Right renal pelvis (tissue), 4 donors: Measurements from ENCODE around the gene GPR61. TPM values are rescaled to one million over a fixed set of nuclear protein-coding genes. Genes with fewer than 3 reads are reported as not detected.
A peak's percentile ranks its signal among the peaks of the same experiment; 100 is the strongest.

Experiments
- DNase-seq, 4 donors: peaks; one replicate each; pipeline ENCODE4 v3.0.0-alpha.2; 2013; ENCODE audit warnings: low read depth in 4 of 4, low spot score in 3 of 4, missing footprints in 1 of 4
- polyA plus RNA-seq, 4 donors: library from polyadenylated mRNA; unstranded; fragments of 120-200 nt; gene quantifications; one replicate each; pipeline ENCODE4 v1.2.1, GENCODE V29; 2013; ENCODE audit not compliant: insufficient read length in 4 of 4

The GPR61 gene
- polyA plus RNA-seq, 4 donors, result 0.49 to 0.91 (median 0.90) TPM

GRCh38 chr1:109532365-109533136 lies 7.1 kb upstream of the GPR61 start:
- peak in 2 of 4 donors; percentile 67 to 77 for DNase-seq

GRCh38 chr1:109534307-109534858 lies 5.3 kb upstream of the GPR61 start:
- DNase-seq, result no peak

GRCh38 chr1:109535481-109535880 lies 4.2 kb upstream of the GPR61 start:
- DNase-seq, result no peak

- no peak for DNase-seq
These were observed 3.6 kb upstream of the GPR61 start for GRCh38 chr1:109535971-109536491.

GRCh38 chr1:109537450-109538178 lies 2.1 kb upstream of the GPR61 start:
- no peak for DNase-seq

- DNase-seq, result no peak
These were observed 681 bp upstream of the GPR61 start for GRCh38 chr1:109538827-109539555.

GRCh38 chr1:109541102-109541501 lies 1.4 kb downstream of the GPR61 start:
- no peak for DNase-seq

GRCh38 chr1:109542657-109543056 lies 3.0 kb downstream of the GPR61 start:
- DNase-seq, result no peak

- DNase-seq, result no peak
These were observed 3.8 kb downstream of the GPR61 start for GRCh38 chr1:109543283-109543987.

GRCh38 chr1:109543988-109544735 lies 4.5 kb downstream of the GPR61 start:
- DNase-seq, result no peak

GRCh38 chr1:109546311-109547109 lies 6.8 kb downstream of the GPR61 start:
- DNase-seq, result peak; percentile 82 to 89 (median 88)

- DNase-seq, result no peak
These were observed 8.0 kb downstream of the GPR61 start for GRCh38 chr1:109547463-109548320.

GRCh38 chr1:109548321-109549267 lies 8.9 kb downstream of the GPR61 start, which contains the start of gene GNAI3:
TSS of gene GNAI3 (plus strand) at chr1:109548615. CDS start at chr1:109548721, 106 bp downstream.
- DNase-seq, result peak; percentile 91 to 94 (median 92)

GRCh38 chr1:109556563-109556962 lies 16.9 kb downstream of the GPR61 start:
- no peak for DNase-seq

GRCh38 chr1:109557520-109557919 lies 17.8 kb downstream of the GPR61 start:
- no peak for DNase-seq

- no peak for DNase-seq
These were observed 20.3 kb downstream of the GPR61 start for GRCh38 chr1:109559995-109560394.
